Activated CD4-positive, alpha-beta T cell treated with anti-CD3 and anti-CD28 coated beads, Interleukin-2, amount 10 ng/mL, durations not matched to agents 7 days and 5 days (primary cell): ENCODE measurements around the gene CRYBG1. TPM values are rescaled to one million over a fixed set of nuclear protein-coding genes. Genes with fewer than 3 reads are reported as not detected.
"Not testable (repeated sequence)": the region's sequence is repeated elsewhere in the genome, so short reads cannot be mapped to it uniquely, and the experiment has no call there.

Experiments
- CTCF ChIA-PET: fragments of 350-600 bp; sonication (Branson Sonifier 250); formaldehyde crosslinking; loops from one replicate; lab custom pipeline; 2021; ENCODE audit warnings: antibody characterized with exemption; lab: Charles Lee
- POLR2A ChIA-PET: fragments of 350-600 bp; sonication (Branson Sonifier 250); formaldehyde crosslinking; loops from one replicate; lab custom pipeline; 2021; ENCODE audit warnings: antibody characterized with exemption; lab: Charles Lee
- DNase-seq: peaks from one replicate; pipeline ENCODE4 v3.0.0-alpha.2; 2020
- H3K27ac Mint-ChIP-seq: one replicate; pipeline ENCODE4 v1.8.0; 2021; ENCODE audit warnings: mild to moderate bottlenecking, moderate library complexity, mixed read lengths
- H3K27me3 Mint-ChIP-seq: one replicate; pipeline ENCODE4 v1.8.0; 2021; ENCODE audit warnings: mixed read lengths
- H3K36me3 Mint-ChIP-seq: one replicate; pipeline ENCODE4 v1.8.0; 2021; ENCODE audit warnings: low read depth, mixed read lengths
- H3K4me1 Mint-ChIP-seq: one replicate; pipeline ENCODE4 v1.8.0; 2021; ENCODE audit warnings: mixed read lengths
- H3K4me3 Mint-ChIP-seq: one replicate; pipeline ENCODE4 v1.8.0; 2021; ENCODE audit warnings: mild to moderate bottlenecking, moderate library complexity, mixed read lengths
- H3K9me3 Mint-ChIP-seq: one replicate; pipeline ENCODE4 v1.8.0; 2021; ENCODE audit warnings: mixed read lengths
- total RNA-seq, 2 experiments: library from RNA; stranded (reverse); gene quantifications; one replicate each; pipeline ENCODE4 v1.2.3, GENCODE V29; 2021

The CRYBG1 gene
- total RNA-seq, 2 experiments from 2014 or later, result 41.1 to 46.8 TPM

GRCh38 chr6:106540907-106541306 is 180.4 kb downstream of the CRYBG1 start:
- DNase-seq, result no peak
- no peak overlapping the region for H3K27ac Mint-ChIP-seq
- H3K27me3 Mint-ChIP-seq, result no peaks in the 10 kb centered on the region
- H3K4me1 Mint-ChIP-seq, result peaks cover 38% of the 10 kb centered on the region
- H3K4me3 Mint-ChIP-seq, result no peak overlapping the region
- ChIA-PET POLR2A (no interaction called here), CTCF (interaction anchor here (1.0 kb wide), 1 partner anchor 13 kb away, joined by 4 read pairs; no protein-coding TSS in a partner anchor)
- peaks cover 70% of the 10 kb centered on the region for H3K36me3 Mint-ChIP-seq
- no peaks in the 10 kb centered on the region for H3K9me3 Mint-ChIP-seq

GRCh38 chr6:106546261-106546690 is 185.8 kb downstream of the CRYBG1 start:
- peaks cover 2% of the 10 kb centered on the region for H3K9me3 Mint-ChIP-seq
- H3K36me3 Mint-ChIP-seq, result peaks cover 77% of the 10 kb centered on the region
- peak overlapping the region; percentile 11 for H3K27ac Mint-ChIP-seq
- CTCF ChIA-PET, result interaction anchor here (0.7 to 2.3 kb wide), 3 partner anchors 12 to 20 kb away, joined by 3 to 7 read pairs (median 4); no protein-coding TSS in a partner anchor
- peaks cover 27% of the 10 kb centered on the region for H3K4me1 Mint-ChIP-seq
- H3K27me3 Mint-ChIP-seq, result no peaks in the 10 kb centered on the region
- POLR2A ChIA-PET, result no interaction called here
- H3K4me3 Mint-ChIP-seq, result no peak overlapping the region
- DNase-seq, result no peak

- Mint-ChIP-seq H3K4me1 (peaks cover 31% of the 10 kb centered on the region), H3K9me3 (peaks cover 2% of the 10 kb centered on the region), H3K36me3 (peaks cover 78% of the 10 kb centered on the region), H3K27ac (peak overlapping the region; percentile 11), H3K4me3 (no peak overlapping the region), H3K27me3 (no peaks in the 10 kb centered on the region)
- CTCF ChIA-PET, result interaction anchor here (0.7 to 2.3 kb wide), 2 partner anchors 12 to 19 kb away, joined by 4 to 7 read pairs; no protein-coding TSS in a partner anchor
- DNase-seq, result no peak
- POLR2A ChIA-PET, result no interaction called here
These were observed 186.3 kb downstream of the CRYBG1 start for GRCh38 chr6:106546691-106547414.

GRCh38 chr6:106547601-106548453 is 187.3 kb downstream of the CRYBG1 start:
- Mint-ChIP-seq H3K4me1 (peaks cover 37% of the 10 kb centered on the region), H3K36me3 (peaks cover 80% of the 10 kb centered on the region), H3K27ac (peak overlapping the region; percentile 1), H3K27me3 (no peaks in the 10 kb centered on the region), H3K9me3 (peaks cover 2% of the 10 kb centered on the region), H3K4me3 (no peak overlapping the region)
- DNase-seq, result peak; percentile 19
- CTCF ChIA-PET, result no interaction called here
- POLR2A ChIA-PET, result no interaction called here

- H3K4me1 Mint-ChIP-seq, result peaks cover 39% of the 10 kb centered on the region
- H3K9me3 Mint-ChIP-seq, H3K27ac Mint-ChIP-seq, H3K27me3 Mint-ChIP-seq, H3K4me3 Mint-ChIP-seq, CTCF ChIA-PET, POLR2A ChIA-PET, DNase-seq: not testable (repeated sequence)
- H3K36me3 Mint-ChIP-seq, result peaks cover 81% of the 10 kb centered on the region
These were observed 188.5 kb downstream of the CRYBG1 start for GRCh38 chr6:106548926-106549455.

GRCh38 chr6:106549521-106549920 is 189.0 kb downstream of the CRYBG1 start:
- POLR2A ChIA-PET, result no interaction called here

GRCh38 chr6:106551155-106551554 is 190.6 kb downstream of the CRYBG1 start:
- CTCF ChIA-PET, result interaction anchor here (0.6 kb wide), 1 partner anchor 221 kb away, joined by 3 read pairs; no protein-coding TSS in a partner anchor
- peaks cover 70% of the 10 kb centered on the region for H3K36me3 Mint-ChIP-seq

More at GRCh38 chr6:106549521-106549920, 189.0 kb downstream of the CRYBG1 start:
- Mint-ChIP-seq H3K4me3 (no peak overlapping the region), H3K27me3 (no peaks in the 10 kb centered on the region), H3K9me3 (peaks cover 2% of the 10 kb centered on the region), H3K4me1 (peaks cover 39% of the 10 kb centered on the region), H3K27ac (no peak overlapping the region), H3K36me3 (peaks cover 78% of the 10 kb centered on the region)
- CTCF ChIA-PET, result interaction anchor here (1.3 kb wide), 1 partner anchor 35 kb away, joined by 4 read pairs; no protein-coding TSS in a partner anchor
- no peak for DNase-seq

GRCh38 chr6:106553440-106553839 is 192.9 kb downstream of the CRYBG1 start:
- H3K27ac Mint-ChIP-seq, result no peak overlapping the region
- DNase-seq, result no peak
- H3K4me3 Mint-ChIP-seq, result no peak overlapping the region
- CTCF ChIA-PET, result interaction anchor here (1.1 to 1.3 kb wide), 2 partner anchors 9 to 14 kb away, joined by 3 read pairs; no protein-coding TSS in a partner anchor
- H3K36me3 Mint-ChIP-seq, result peaks cover 63% of the 10 kb centered on the region
- peaks cover 2% of the 10 kb centered on the region for H3K9me3 Mint-ChIP-seq
- POLR2A ChIA-PET, result no interaction called here
- H3K4me1 Mint-ChIP-seq, result peaks cover 15% of the 10 kb centered on the region
- H3K27me3 Mint-ChIP-seq, result no peaks in the 10 kb centered on the region

More at GRCh38 chr6:106551155-106551554, 190.6 kb downstream of the CRYBG1 start:
- Mint-ChIP-seq H3K27ac (no peak overlapping the region), H3K4me1 (peaks cover 32% of the 10 kb centered on the region), H3K27me3 (no peaks in the 10 kb centered on the region), H3K9me3 (peaks cover 2% of the 10 kb centered on the region), H3K4me3 (no peak overlapping the region)
- POLR2A ChIA-PET, result no interaction called here
- no peak for DNase-seq

- Mint-ChIP-seq H3K36me3 (peaks cover 59% of the 10 kb centered on the region), H3K9me3 (no peaks in the 10 kb centered on the region), H3K27ac (no peak overlapping the region), H3K4me3 (no peak overlapping the region), H3K27me3 (no peaks in the 10 kb centered on the region), H3K4me1 (peaks cover 20% of the 10 kb centered on the region)
- no peak for DNase-seq
- ChIA-PET POLR2A (no interaction called here), CTCF (interaction anchor here (1.4 to 1.6 kb wide), 2 partner anchors 11 to 47 kb away, joined by 3 to 4 read pairs; no protein-coding TSS in a partner anchor)
These were observed 195.2 kb downstream of the CRYBG1 start for GRCh38 chr6:106555767-106556166.

- Mint-ChIP-seq H3K4me1 (peaks cover 25% of the 10 kb centered on the region), H3K36me3 (peaks cover 59% of the 10 kb centered on the region), H3K9me3 (no peaks in the 10 kb centered on the region), H3K27me3 (no peaks in the 10 kb centered on the region), H3K27ac (no peak overlapping the region), H3K4me3 (no peak overlapping the region)
- ChIA-PET POLR2A (no interaction called here), CTCF (interaction anchor here (1.4 to 1.6 kb wide), 2 partner anchors 10 to 48 kb away, joined by 3 to 4 read pairs; no protein-coding TSS in a partner anchor)
- no peak for DNase-seq
These were observed 195.9 kb downstream of the CRYBG1 start for GRCh38 chr6:106556368-106556960.

GRCh38 chr6:106557837-106558236 is 197.3 kb downstream of the CRYBG1 start:
- ChIA-PET CTCF (interaction anchor here (0.6 kb wide), 1 partner anchor 12 kb away, joined by 3 read pairs; no protein-coding TSS in a partner anchor), POLR2A (interaction anchor here (0.6 kb wide), 1 partner anchor 221 kb away, joined by 4 read pairs; no protein-coding TSS in a partner anchor)
- DNase-seq, result no peak
- Mint-ChIP-seq H3K27ac (no peak overlapping the region), H3K36me3 (peaks cover 54% of the 10 kb centered on the region), H3K9me3 (no peaks in the 10 kb centered on the region), H3K27me3 (no peaks in the 10 kb centered on the region), H3K4me3 (no peak overlapping the region), H3K4me1 (peaks cover 16% of the 10 kb centered on the region)

- H3K4me3 Mint-ChIP-seq, result no peak overlapping the region
- no peak overlapping the region for H3K27ac Mint-ChIP-seq
- CTCF ChIA-PET, result interaction anchor here (0.6 kb wide), 1 partner anchor 13 kb away, joined by 3 read pairs; no protein-coding TSS in a partner anchor
- no peaks in the 10 kb centered on the region for H3K27me3 Mint-ChIP-seq
- no peak for DNase-seq
- peaks cover 54% of the 10 kb centered on the region for H3K36me3 Mint-ChIP-seq
- peaks cover 13% of the 10 kb centered on the region for H3K4me1 Mint-ChIP-seq
- H3K9me3 Mint-ChIP-seq, result no peaks in the 10 kb centered on the region
- POLR2A ChIA-PET, result interaction anchor here (0.6 kb wide), 1 partner anchor 221 kb away, joined by 4 read pairs; no protein-coding TSS in a partner anchor
These were observed 197.8 kb downstream of the CRYBG1 start for GRCh38 chr6:106558364-106558763.
